Duodenal mucosa (tissue), 2 donors: ENCODE data around the gene LMNTD2.
A peak's percentile ranks its signal among the peaks of the same experiment; 100 is the strongest.

Source experiments
- H3K27ac ChIP-seq: one replicate; pipeline ENCODE4 v1.7.0; 2013; ENCODE audit warnings: low read depth, low read length
- H3K27me3 ChIP-seq, 2 donors: one replicate each; pipeline ENCODE4 v1.7.0; 2013; ENCODE audit warnings: low read length in 2 of 2, control low read depth in 1 of 2; ENCODE audit not compliant: insufficient read depth in 2 of 2, control insufficient read depth in 1 of 2
- H3K36me3 ChIP-seq, 2 donors: one replicate each; pipeline ENCODE4 v1.7.0; 2013; ENCODE audit warnings: low read length in 2 of 2, control low read depth in 1 of 2; ENCODE audit not compliant: insufficient read depth in 2 of 2, control insufficient read depth in 1 of 2
- H3K4me1 ChIP-seq, 2 donors: one replicate each; pipeline ENCODE4 v1.7.0; 2013; ENCODE audit warnings: low read length in 2 of 2, control low read depth in 1 of 2; ENCODE audit not compliant: insufficient read depth in 2 of 2, control insufficient read depth in 1 of 2
- H3K4me3 ChIP-seq, 2 donors: one replicate each; pipeline ENCODE4 v1.7.0; 2013; ENCODE audit warnings: low read length in 2 of 2, low read depth in 1 of 2
- H3K9ac ChIP-seq, 2 donors: one replicate each; pipeline ENCODE4 v1.7.0; 2013; ENCODE audit warnings: low read length in 2 of 2, low read depth in 1 of 2
- H3K9me3 ChIP-seq, 2 donors: one replicate each; pipeline ENCODE4 v1.7.0; 2013; ENCODE audit warnings: low read length in 2 of 2, control low read depth in 1 of 2; ENCODE audit not compliant: control insufficient read depth in 1 of 2

The LMNTD2 gene

GRCh38 chr11:533586-534395, 26.7 kb downstream of the LMNTD2 start:
- H3K36me3 ChIP-seq, result peaks cover 11 to 20% of the 10 kb centered on the region in 2 donors
- no peak overlapping the region for H3K9ac ChIP-seq
- no peaks in the 10 kb centered on the region for H3K9me3 ChIP-seq
- H3K27ac ChIP-seq, result no peak overlapping the region
- peak overlapping the region in 1 of 2 donors; percentile 68 for H3K4me3 ChIP-seq
- no peaks in the 10 kb centered on the region for H3K27me3 ChIP-seq
- H3K4me1 ChIP-seq, result peaks cover 15 to 42% of the 10 kb centered on the region in 2 donors

- no peak overlapping the region for H3K27ac ChIP-seq
- peaks cover 15 to 37% of the 10 kb centered on the region in 2 donors for H3K4me1 ChIP-seq
- no peaks in the 10 kb centered on the region for H3K27me3 ChIP-seq
- no peak overlapping the region for H3K4me3 ChIP-seq
- no peaks in the 10 kb centered on the region for H3K9me3 ChIP-seq
- H3K9ac ChIP-seq, result no peak overlapping the region
- H3K36me3 ChIP-seq, result peaks cover 11 to 20% of the 10 kb centered on the region in 2 donors
Observed at GRCh38 chr11:532986-533585, 27.5 kb downstream of the LMNTD2 start.

GRCh38 chr11:532527-532985, 28.0 kb downstream of the LMNTD2 start:
- H3K27me3 ChIP-seq, result no peaks in the 10 kb centered on the region
- peaks cover 11 to 20% of the 10 kb centered on the region in 2 donors for H3K36me3 ChIP-seq
- no peak overlapping the region for H3K27ac ChIP-seq
- no peaks in the 10 kb centered on the region for H3K9me3 ChIP-seq
- H3K4me1 ChIP-seq, result peaks cover 12 to 31% of the 10 kb centered on the region in 2 donors
- no peak overlapping the region for H3K4me3 ChIP-seq
- no peak overlapping the region for H3K9ac ChIP-seq

GRCh38 chr11:531919-532526, 28.5 kb downstream of the LMNTD2 start:
- no peaks in the 10 kb centered on the region for H3K9me3 ChIP-seq
- H3K4me1 ChIP-seq, result peaks cover 10 to 26% of the 10 kb centered on the region in 2 donors
- no peak overlapping the region for H3K4me3 ChIP-seq
- H3K36me3 ChIP-seq, result peaks cover 11 to 20% of the 10 kb centered on the region in 2 donors
- no peak overlapping the region for H3K27ac ChIP-seq
- no peaks in the 10 kb centered on the region for H3K27me3 ChIP-seq
- no peak overlapping the region for H3K9ac ChIP-seq

- no peak overlapping the region for H3K4me3 ChIP-seq
- H3K27me3 ChIP-seq, result no peaks in the 10 kb centered on the region
- peaks cover 11 to 20% of the 10 kb centered on the region in 2 donors for H3K36me3 ChIP-seq
- no peak overlapping the region for H3K27ac ChIP-seq
- H3K4me1 ChIP-seq, result peaks cover 10 to 18% of the 10 kb centered on the region in 2 donors
- H3K9ac ChIP-seq, result no peak overlapping the region
- H3K9me3 ChIP-seq, result no peaks in the 10 kb centered on the region
Observed at GRCh38 chr11:530960-531831, 29.3 kb downstream of the LMNTD2 start.

- Histone ChIP-seq H3K9ac (no peak overlapping the region), H3K27me3 (no peaks in the 10 kb centered on the region), H3K4me1 (peaks cover 10 to 15% of the 10 kb centered on the region in 2 donors), H3K36me3 (peaks cover 11 to 20% of the 10 kb centered on the region in 2 donors), H3K9me3 (no peaks in the 10 kb centered on the region), H3K4me3 (no peak overlapping the region), H3K27ac (no peak overlapping the region)
Observed at GRCh38 chr11:529728-530411, 30.7 kb downstream of the LMNTD2 start.

- H3K9ac ChIP-seq, result no peak overlapping the region
- peaks cover 6 to 8% of the 10 kb centered on the region in 2 donors for H3K4me1 ChIP-seq
- H3K27ac ChIP-seq, result no peak overlapping the region
Observed at GRCh38 chr11:528815-529727, 31.5 kb downstream of the LMNTD2 start.

GRCh38 chr11:528166-528814, 32.2 kb downstream of the LMNTD2 start:
- H3K4me3 ChIP-seq, result no peak overlapping the region
- no peaks in the 10 kb centered on the region for H3K27me3 ChIP-seq
- no peaks in the 10 kb centered on the region for H3K9me3 ChIP-seq
- H3K4me1 ChIP-seq, result peaks cover 0 to under 1% of the 10 kb centered on the region in 2 donors
- H3K27ac ChIP-seq, result no peak overlapping the region
- peaks cover 11 to 16% of the 10 kb centered on the region in 2 donors for H3K36me3 ChIP-seq
- H3K9ac ChIP-seq, result no peak overlapping the region

More at GRCh38 chr11:528815-529727, 31.5 kb downstream of the LMNTD2 start:
- Histone ChIP-seq H3K4me3 (no peak overlapping the region), H3K36me3 (peaks cover 11 to 20% of the 10 kb centered on the region in 2 donors), H3K9me3 (no peaks in the 10 kb centered on the region), H3K27me3 (no peaks in the 10 kb centered on the region)
